ENCODE data around the gene DUXB.
A peak's percentile ranks its signal among the peaks of the same experiment; 100 is the strongest.

DUXB gene

DNA sequence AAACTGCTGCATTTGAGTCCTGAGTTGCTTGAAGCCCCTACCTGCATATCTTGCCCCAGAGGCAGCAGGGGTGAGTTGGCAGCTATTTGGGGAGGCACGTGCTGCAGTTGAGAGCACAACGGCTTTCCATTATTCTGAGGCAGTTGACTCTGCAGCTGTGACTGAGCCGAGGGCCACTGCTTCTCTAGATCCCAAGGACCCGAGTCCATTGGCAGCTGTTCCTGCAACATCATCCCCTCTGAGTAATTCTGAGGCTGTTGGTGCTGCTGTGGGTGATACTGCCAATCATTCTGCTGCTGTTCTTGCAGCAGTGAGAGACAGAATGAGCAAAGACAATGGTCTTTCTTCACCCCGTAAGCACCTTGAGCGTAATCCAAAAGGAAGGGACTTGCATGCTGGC, 40.9 kb downstream of the DUXB start:
- DNase-seq: no peak

DNA sequence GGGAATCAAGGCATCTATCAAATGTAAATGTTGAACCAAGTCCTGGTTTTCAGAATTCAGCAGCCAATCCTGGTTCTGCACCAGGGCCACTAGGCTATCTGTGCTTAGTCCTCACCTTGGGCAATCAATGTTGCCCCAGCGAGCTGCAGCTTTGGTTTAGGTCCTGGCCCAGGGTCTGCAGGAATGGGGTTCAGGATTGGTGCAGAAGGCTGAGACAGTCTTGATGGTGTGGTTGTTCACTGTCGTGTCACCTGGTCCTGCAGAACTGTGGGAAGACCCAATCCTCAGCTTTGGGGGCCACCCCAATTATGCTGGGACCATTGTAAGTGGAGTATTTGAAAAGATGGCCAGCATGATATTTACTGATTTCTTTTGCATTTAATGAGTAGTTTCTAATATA, 43.1 kb downstream of the DUXB start:
- no peak for DNase-seq

- no peak for DNase-seq
Measured at GRCh38 chr16:75653922-75654321, 47.3 kb downstream of the DUXB start.

GRCh38 chr16:75648265-75649076, 52.8 kb downstream of the DUXB start:
- peak; percentile 48 for DNase-seq

GRCh38 chr16:75647492-75648264, 53.6 kb downstream of the DUXB start, which contains the start of the genes KARS1 and TERF2IP:
KARS1 (minus strand) TSS chr16:75647665; CDS start chr16:75647639, 26 bp downstream.
TERF2IP (plus strand) TSS chr16:75647773; CDS start chr16:75647883, 110 bp downstream.
- DNase-seq: peak; percentile 82

GRCh38 chr16:75647112-75647491, 54.2 kb downstream of the DUXB start:
- DNase-seq: no peak

DNA sequence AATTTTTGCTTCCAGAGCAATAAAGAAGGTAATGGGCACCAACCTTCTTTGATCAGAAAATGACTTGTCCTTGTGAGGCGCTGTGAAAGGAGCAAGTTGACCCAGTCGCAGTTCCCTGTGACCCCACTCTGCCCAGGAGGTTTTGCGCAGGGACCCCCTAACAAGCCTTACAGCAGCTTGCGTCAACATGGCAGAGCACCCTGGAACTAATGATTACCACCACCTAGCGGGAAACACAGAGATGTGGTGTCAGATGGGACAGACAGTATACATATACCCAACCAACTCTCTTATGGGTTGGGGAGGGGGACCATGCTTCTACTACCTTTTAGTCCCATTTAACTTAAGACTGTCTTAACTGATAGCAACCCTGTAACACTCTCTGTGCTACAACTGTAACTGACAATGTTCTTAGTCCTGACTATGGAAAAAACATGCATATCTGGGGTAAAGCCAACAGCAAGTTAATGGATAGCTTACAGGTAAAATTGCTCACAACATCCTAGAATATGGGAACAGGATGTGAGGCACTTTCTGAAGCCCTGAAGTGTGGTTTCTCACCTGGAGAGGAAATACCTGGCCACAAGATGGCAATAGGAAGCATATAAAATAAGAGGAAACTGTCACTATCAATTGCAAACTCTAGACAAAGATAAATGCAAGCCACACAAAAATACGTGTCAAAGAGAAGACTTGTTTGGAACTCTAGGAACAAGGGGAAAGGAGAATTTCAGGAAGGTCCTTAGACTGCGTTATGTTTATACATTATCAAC, 56.8 kb downstream of the DUXB start:
- DNase-seq: no peak
